HT-29 (cell line): ENCODE measurements around the gene TFAP2E. TPM values are rescaled to one million over a fixed set of nuclear protein-coding genes. Genes with fewer than 3 reads are reported as not detected.

Experiments
- DNase-seq: peaks from one replicate; pipeline ENCODE4 v3.0.0-alpha.2; 2015; ENCODE audit warnings: low spot score
- total RNA-seq: library from RNA; depleted of rRNA; stranded (reverse); fragments of >200 nt; shearing (Covaris generic); gene quantifications from 2 replicates; pipeline ENCODE4 v1.2.3, GENCODE V29; 2014; rRNA removed

Gene TFAP2E
- total RNA-seq, 1 experiment from 2014 or later, result 0.28 TPM

- DNase-seq, result peak; percentile 98
Observed at GRCh38 chr1:35641233-35641866, 68.2 kb downstream of the TFAP2E start, which contains the start of gene PSMB2. Gene PSMB2, minus strand, starts transcription at chr1:35641526. Its CDS starts 94 bp downstream, at chr1:35641432.

GRCh38 chr1:35642471-35642955 is 69.4 kb downstream of the TFAP2E start:
- DNase-seq, result no peak

DNA sequence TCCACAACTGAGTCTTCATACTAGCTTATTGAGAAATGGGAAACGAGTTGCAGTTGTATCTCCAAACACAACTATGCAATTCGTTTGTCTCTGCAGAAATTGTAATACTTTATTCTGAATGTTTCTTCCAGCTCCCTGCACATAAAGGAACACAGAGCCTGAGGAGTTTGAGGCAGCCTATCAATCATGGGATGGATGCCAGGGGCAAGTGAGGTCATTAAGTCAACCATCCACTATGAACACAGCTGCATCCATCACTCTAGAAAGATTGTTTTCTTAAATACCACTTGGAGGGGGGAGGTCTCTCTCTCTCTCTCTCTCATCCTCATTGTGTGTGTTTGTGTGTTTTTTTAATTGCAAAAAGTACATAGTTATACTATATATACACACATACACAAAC is 71.1 kb downstream of the TFAP2E start:
- no peak for DNase-seq

Other genes starting within 250 kb of the TFAP2E start
- gene KIAA0319L, start 15.9 kb upstream of the TFAP2E start, total RNA-seq, result 33.9 and 34.1 TPM in 2 replicates
- gene NCDN, start 15.5 kb upstream of the TFAP2E start, total RNA-seq, result 42.4 and 50.9 TPM in 2 replicates
- gene PSMB2, start 68.2 kb downstream of the TFAP2E start, total RNA-seq, result 39.1 and 42.2 TPM in 2 replicates
- 22.2 and 25.5 TPM in 2 replicates for gene C1orf216, start 145.6 kb downstream of the TFAP2E start, total RNA-seq
- 9.4 and 10.9 TPM in 2 replicates for gene CLSPN, start 196.7 kb downstream of the TFAP2E start, total RNA-seq
- 2.8 and 3.3 TPM in 2 replicates for gene AGO4, start 234.7 kb downstream of the TFAP2E start, total RNA-seq